ENCODE results near the gene ARHGEF35. TPM values are rescaled to one million over a fixed set of nuclear protein-coding genes. Genes with fewer than 3 reads are reported as not detected.
"Not testable (repeated sequence)": the region's sequence is repeated elsewhere in the genome, so short reads cannot be mapped to it uniquely, and the experiment has no call there.

Gene ARHGEF35
- total RNA-seq, 1 experiment from 2014 or later = 27.6 TPM

DNA sequence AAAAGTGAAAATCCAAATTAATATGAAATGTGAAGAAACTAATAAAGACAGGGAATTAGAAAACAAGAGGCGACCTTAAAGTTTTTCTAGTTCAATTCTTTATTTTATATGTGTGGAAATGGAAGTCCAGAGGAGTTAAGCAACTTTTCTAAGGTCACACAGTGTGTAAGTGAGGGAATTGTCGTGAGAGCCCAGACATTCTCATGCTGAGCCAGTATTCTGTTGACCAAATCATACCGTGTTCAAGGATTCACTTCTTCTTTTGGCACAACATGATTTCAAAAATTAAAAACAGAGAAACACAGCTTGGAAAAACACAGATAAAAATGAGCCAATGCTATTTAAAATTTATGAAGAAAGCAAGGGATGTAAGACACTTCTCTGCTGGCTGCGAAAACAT is 31.2 kb upstream of the ARHGEF35 start:
- H3K79me2 ChIP-seq (ENCODE audit: low read depth); H3K27ac ChIP-seq; H3K9me3 ChIP-seq (ENCODE audit: insufficient read depth, low read depth); CTCF ChIA-PET; H3K4me1 ChIP-seq (replicated peaks; ENCODE audit: insufficient read depth); H3K27me3 ChIP-seq (ENCODE audit: insufficient read depth, low read depth); H3K4me2 ChIP-seq; H2AFZ ChIP-seq; intact Hi-C loops (cut with micrococcal nuclease; ENCODE audit: unreplicated experiment); H3K9me2 ChIP-seq (ENCODE audit: insufficient read depth); H3F3A ChIP-seq (ENCODE audit: insufficient read depth, low read depth); H3K36me3 ChIP-seq (ENCODE audit: low read depth); H4K20me1 ChIP-seq (ENCODE audit: insufficient read depth); POLR2A ChIA-PET (ENCODE audit: unreplicated experiment); H3K4me3 ChIP-seq; BruUV-seq (replicated peaks); DNase-seq: not testable (repeated sequence)

- H3K4me3 ChIP-seq; H3F3A ChIP-seq (ENCODE audit: insufficient read depth, low read depth); DNase-seq; H3K36me3 ChIP-seq (ENCODE audit: low read depth); H4K20me1 ChIP-seq (ENCODE audit: insufficient read depth); H3K27me3 ChIP-seq (ENCODE audit: insufficient read depth, low read depth); H3K9me2 ChIP-seq (ENCODE audit: insufficient read depth); H3K4me1 ChIP-seq (replicated peaks; ENCODE audit: insufficient read depth); H3K27ac ChIP-seq; intact Hi-C loops (cut with micrococcal nuclease; ENCODE audit: unreplicated experiment); CTCF ChIA-PET; H3K79me2 ChIP-seq (ENCODE audit: low read depth); H2AFZ ChIP-seq; H3K4me2 ChIP-seq; POLR2A ChIA-PET (ENCODE audit: unreplicated experiment); BruUV-seq (replicated peaks); H3K9me3 ChIP-seq (ENCODE audit: insufficient read depth, low read depth): not testable (repeated sequence)
Observed at GRCh38 chr7:144223675-144224074, 28.0 kb upstream of the ARHGEF35 start.

DNA sequence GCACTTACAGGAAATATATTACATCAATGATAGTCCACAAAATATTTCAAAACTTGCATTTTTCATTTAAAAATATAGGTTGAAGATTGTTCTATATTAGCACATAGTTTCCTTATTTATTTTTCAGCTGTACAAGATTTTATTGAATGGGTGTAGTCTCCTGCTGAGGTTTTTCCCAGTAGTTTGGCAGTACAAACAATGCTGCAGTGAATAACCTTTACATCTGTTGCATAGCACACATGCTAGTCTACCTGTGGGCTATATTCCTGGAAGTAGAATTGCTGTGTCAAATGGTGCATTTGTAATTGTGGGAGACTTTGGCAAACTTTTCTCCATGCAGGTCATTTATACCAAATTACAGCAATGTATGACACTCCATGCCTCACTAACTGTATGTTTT is 24.9 kb upstream of the ARHGEF35 start:
- H3K27ac ChIP-seq; H3K9me2 ChIP-seq (ENCODE audit: insufficient read depth); H3K4me2 ChIP-seq; POLR2A ChIA-PET (ENCODE audit: unreplicated experiment); H4K20me1 ChIP-seq (ENCODE audit: insufficient read depth); H3K27me3 ChIP-seq (ENCODE audit: insufficient read depth, low read depth); H3K4me3 ChIP-seq; H3F3A ChIP-seq (ENCODE audit: insufficient read depth, low read depth); H3K9me3 ChIP-seq (ENCODE audit: insufficient read depth, low read depth); H3K79me2 ChIP-seq (ENCODE audit: low read depth); H3K4me1 ChIP-seq (replicated peaks; ENCODE audit: insufficient read depth); intact Hi-C loops (cut with micrococcal nuclease; ENCODE audit: unreplicated experiment); H3K36me3 ChIP-seq (ENCODE audit: low read depth); DNase-seq; CTCF ChIA-PET; H2AFZ ChIP-seq; BruUV-seq (replicated peaks): not testable (repeated sequence)

DNA sequence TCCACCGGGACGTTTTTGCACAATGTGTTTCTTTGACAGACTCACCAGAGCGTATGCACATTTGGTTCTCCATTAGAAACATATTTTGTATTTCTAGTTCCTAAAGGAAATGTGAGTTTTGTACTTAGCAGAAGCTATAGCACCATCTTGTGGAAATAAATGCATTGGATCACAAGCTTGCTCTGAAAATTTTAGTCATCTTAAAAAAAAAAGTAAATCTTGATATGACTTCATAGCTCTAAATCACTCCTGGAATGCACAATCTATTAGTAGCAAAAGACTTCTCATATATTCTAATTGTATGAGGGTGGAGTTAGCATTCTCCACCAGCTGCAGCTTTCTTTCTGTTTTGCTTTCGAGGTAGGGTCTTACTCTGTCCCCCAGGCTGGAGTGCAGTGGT is 23.5 kb upstream of the ARHGEF35 start:
- H3K27ac ChIP-seq; H3K4me2 ChIP-seq; H3K36me3 ChIP-seq (ENCODE audit: low read depth); H4K20me1 ChIP-seq (ENCODE audit: insufficient read depth); H3K79me2 ChIP-seq (ENCODE audit: low read depth); intact Hi-C loops (cut with micrococcal nuclease; ENCODE audit: unreplicated experiment); DNase-seq; H3K4me3 ChIP-seq; H3K27me3 ChIP-seq (ENCODE audit: insufficient read depth, low read depth); CTCF ChIA-PET; H3K9me2 ChIP-seq (ENCODE audit: insufficient read depth); BruUV-seq (replicated peaks); POLR2A ChIA-PET (ENCODE audit: unreplicated experiment); H3K4me1 ChIP-seq (replicated peaks; ENCODE audit: insufficient read depth); H2AFZ ChIP-seq; H3K9me3 ChIP-seq (ENCODE audit: insufficient read depth, low read depth); H3F3A ChIP-seq (ENCODE audit: insufficient read depth, low read depth): not testable (repeated sequence)

- BruUV-seq (replicated peaks); POLR2A ChIA-PET (ENCODE audit: unreplicated experiment); CTCF ChIA-PET; H3K4me2 ChIP-seq; H3K9me3 ChIP-seq (ENCODE audit: insufficient read depth, low read depth); H3K27me3 ChIP-seq (ENCODE audit: insufficient read depth, low read depth); H4K20me1 ChIP-seq (ENCODE audit: insufficient read depth); DNase-seq; H2AFZ ChIP-seq; H3K4me3 ChIP-seq; H3K4me1 ChIP-seq (replicated peaks; ENCODE audit: insufficient read depth); H3K27ac ChIP-seq; H3K9me2 ChIP-seq (ENCODE audit: insufficient read depth); H3K36me3 ChIP-seq (ENCODE audit: low read depth); H3K79me2 ChIP-seq (ENCODE audit: low read depth); H3F3A ChIP-seq (ENCODE audit: insufficient read depth, low read depth); intact Hi-C loops (cut with micrococcal nuclease; ENCODE audit: unreplicated experiment): not testable (repeated sequence)
Observed at GRCh38 chr7:144218581-144218980, 22.9 kb upstream of the ARHGEF35 start.

DNA sequence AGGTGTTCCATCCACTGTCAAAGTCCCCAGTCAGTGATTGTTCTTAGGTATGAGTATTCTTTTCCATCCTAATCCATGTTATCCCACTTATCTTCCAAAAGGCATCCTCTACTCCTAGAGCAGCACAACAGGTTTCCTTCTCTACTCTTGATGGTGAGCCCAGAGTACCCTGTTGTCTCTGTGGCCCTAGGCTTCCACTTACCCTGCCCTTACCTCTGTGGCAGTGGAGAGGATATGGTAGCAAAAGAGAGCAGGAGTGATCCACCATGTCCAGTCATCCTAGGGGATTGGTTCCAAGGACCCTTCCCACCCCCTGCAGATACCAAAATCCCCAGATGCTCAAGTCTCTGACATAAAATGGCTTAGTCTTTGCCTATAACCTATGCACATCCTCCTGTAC is 21.6 kb upstream of the ARHGEF35 start:
- H3K27me3 ChIP-seq (ENCODE audit: insufficient read depth, low read depth); DNase-seq; H3K4me3 ChIP-seq; H3K4me2 ChIP-seq; BruUV-seq (replicated peaks); POLR2A ChIA-PET (ENCODE audit: unreplicated experiment); H3K27ac ChIP-seq; CTCF ChIA-PET; H2AFZ ChIP-seq; H3F3A ChIP-seq (ENCODE audit: insufficient read depth, low read depth); H3K9me2 ChIP-seq (ENCODE audit: insufficient read depth); H3K79me2 ChIP-seq (ENCODE audit: low read depth); H3K9me3 ChIP-seq (ENCODE audit: insufficient read depth, low read depth); H3K36me3 ChIP-seq (ENCODE audit: low read depth); H3K4me1 ChIP-seq (replicated peaks; ENCODE audit: insufficient read depth); H4K20me1 ChIP-seq (ENCODE audit: insufficient read depth); intact Hi-C loops (cut with micrococcal nuclease; ENCODE audit: unreplicated experiment): not testable (repeated sequence)

- H3K27me3 ChIP-seq (ENCODE audit: insufficient read depth, low read depth); BruUV-seq (replicated peaks); POLR2A ChIA-PET (ENCODE audit: unreplicated experiment); H3K27ac ChIP-seq; H3K9me2 ChIP-seq (ENCODE audit: insufficient read depth); H3K79me2 ChIP-seq (ENCODE audit: low read depth); CTCF ChIA-PET; DNase-seq; H3K4me1 ChIP-seq (replicated peaks; ENCODE audit: insufficient read depth); H3K36me3 ChIP-seq (ENCODE audit: low read depth); H4K20me1 ChIP-seq (ENCODE audit: insufficient read depth); H2AFZ ChIP-seq; H3K9me3 ChIP-seq (ENCODE audit: insufficient read depth, low read depth); H3F3A ChIP-seq (ENCODE audit: insufficient read depth, low read depth); H3K4me2 ChIP-seq; intact Hi-C loops (cut with micrococcal nuclease; ENCODE audit: unreplicated experiment); H3K4me3 ChIP-seq: not testable (repeated sequence)
Observed at GRCh38 chr7:144205306-144205705, 9.7 kb upstream of the ARHGEF35 start.

DNA sequence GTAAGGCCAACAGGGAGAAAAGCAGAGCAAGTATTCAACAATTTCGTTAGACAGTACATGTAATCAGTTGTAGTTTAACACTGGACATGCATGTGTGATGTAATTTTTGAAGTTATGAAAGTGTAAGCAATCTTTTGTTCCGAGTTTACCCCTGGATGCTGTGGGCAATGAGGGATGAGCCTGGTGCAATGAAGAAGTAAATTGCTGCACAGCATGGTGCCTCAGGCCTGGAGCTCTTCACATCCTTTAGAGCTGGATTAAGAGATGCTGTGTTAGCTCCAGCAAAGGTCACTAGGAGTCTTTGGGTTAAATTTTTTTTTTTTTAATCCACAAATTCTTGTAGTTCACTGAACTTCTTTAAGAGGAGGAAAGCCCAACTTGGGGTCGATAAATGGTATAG is 7.5 kb upstream of the ARHGEF35 start:
- intact Hi-C loops (cut with micrococcal nuclease; ENCODE audit: unreplicated experiment); H3K79me2 ChIP-seq (ENCODE audit: low read depth); H3F3A ChIP-seq (ENCODE audit: insufficient read depth, low read depth); H3K4me3 ChIP-seq; DNase-seq; BruUV-seq (replicated peaks); H3K9me3 ChIP-seq (ENCODE audit: insufficient read depth, low read depth); POLR2A ChIA-PET (ENCODE audit: unreplicated experiment); H2AFZ ChIP-seq; H3K36me3 ChIP-seq (ENCODE audit: low read depth); H3K9me2 ChIP-seq (ENCODE audit: insufficient read depth); H3K4me2 ChIP-seq; H4K20me1 ChIP-seq (ENCODE audit: insufficient read depth); H3K4me1 ChIP-seq (replicated peaks; ENCODE audit: insufficient read depth); H3K27ac ChIP-seq; CTCF ChIA-PET; H3K27me3 ChIP-seq (ENCODE audit: insufficient read depth, low read depth): not testable (repeated sequence)

Data from PC-9 (cell line).